K562 (cell line): ENCODE measurements around the gene CNP. TPM values are rescaled to one million over a fixed set of nuclear protein-coding genes. Genes with fewer than 3 reads are reported as not detected.

Experiments
- ATAC-seq: fragments of 200-7000 bp; cut with Tn5 transposase; 3 replicates; pipeline ENCODE4 v1.9.1; 2020; ENCODE audit warnings: moderate library complexity
- BruUV-seq: library from RNA; stranded (reverse); fragments of 400-500 nt; replicated peaks from 2 replicates; lab custom pipeline; 2021; lab: Mats Ljungman, UMichigan
- CTCF ChIA-PET: fragments of 300-600 bp; formaldehyde crosslinking; extraction: SDS; loops from one replicate; lab custom pipeline; 2021; ENCODE audit warnings: low intra/inter-chr PET ratio; lab: Yijun Ruan, JAX
- POLR2A ChIA-PET: fragments of 300-600, 350-650 bp; sonication (Branson Sonifier 250); formaldehyde crosslinking; extraction: SDS; loops from one replicate; lab custom pipeline; 2021; ENCODE audit warnings: antibody characterized with exemption, inconsistent platforms; lab: Yijun Ruan, JAX
- DNase-seq, 4 experiments: peaks; one replicate each; pipeline versions ENCODE4 v3.0.0 to v3.0.0-alpha.2; 2011 to 2018; ENCODE audit warnings: low spot score in 3 of 4, mixed read lengths in 3 of 4; ENCODE audit errors: extremely low read depth in 1 of 4
- FAIRE-seq: peaks from 2 replicates; lab custom pipeline; 2011; peaks lifted over from hg19 to GRCh38; lab: Jason Lieb, UNC
- H2AFZ ChIP-seq: 2 replicates; pipeline ENCODE4 v1.6.0; 2011; ENCODE audit warnings: low read depth, low read length, control low read depth, inconsistent platforms
- H3K27ac ChIP-seq: fragments of 200-600 bp; 3 replicates; pipeline ENCODE4 v1.8.0; 2011; ENCODE audit warnings: low read depth, mild to moderate bottlenecking, control low read depth, inconsistent platforms, low read length, moderate library complexity, mixed read lengths; ENCODE audit errors: extremely low read depth
- H3K27me3 ChIP-seq, 2 experiments: fragments of 300-600 bp in 1 of 2; 2 replicates in 1 of 2; 3 replicates in 1 of 2; pipeline versions ENCODE4 v1.6.0 to v1.8.0; 2011; ENCODE audit warnings: inconsistent platforms in 2 of 2, low read length in 2 of 2, mild to moderate bottlenecking in 1 of 2, mixed read lengths in 1 of 2, moderate library complexity in 1 of 2; ENCODE audit not compliant: control insufficient read depth in 2 of 2, insufficient read depth in 2 of 2
- H3K36me3 ChIP-seq: fragments of 300-600 bp; 3 replicates; pipeline ENCODE4 v1.8.0; 2011; ENCODE audit warnings: mild to moderate bottlenecking, low read length, inconsistent platforms; ENCODE audit not compliant: control insufficient read depth, insufficient read depth
- H3K4me1 ChIP-seq, 2 experiments: fragments of 200-600 bp in 1 of 2; replicated peaks in 1 of 2; 2 replicates in 1 of 2; 3 replicates in 1 of 2; pipeline versions ENCODE4 v1.5.1 to v1.8.0; 2011; ENCODE audit warnings: inconsistent platforms in 2 of 2, low read length in 2 of 2, mild to moderate bottlenecking in 1 of 2, mixed read lengths in 1 of 2, moderate library complexity in 1 of 2; ENCODE audit not compliant: control insufficient read depth in 2 of 2, insufficient read depth in 2 of 2
- H3K4me2 ChIP-seq: 2 replicates; pipeline ENCODE4 v1.6.1; 2011; ENCODE audit warnings: low read length, control low read depth, inconsistent platforms, mixed read lengths; ENCODE audit not compliant: insufficient read depth
- H3K4me3 ChIP-seq: fragments of 200-600 bp; sonication (generic), shearing (Covaris generic); 2 replicates; pipeline ENCODE4 v1.5.1; 2016; ENCODE audit warnings: control low read depth, inconsistent platforms
- H3K79me2 ChIP-seq: fragments of 200-600 bp; 3 replicates; pipeline ENCODE4 v1.8.0; 2011; ENCODE audit warnings: low read length, inconsistent platforms; ENCODE audit not compliant: control insufficient read depth, insufficient read depth
- H3K9ac ChIP-seq, 2 experiments: 2 replicates each; pipeline versions ENCODE4 v1.6.0 to v1.6.1; 2011; ENCODE audit warnings: low read depth in 2 of 2, low read length in 2 of 2, control low read depth in 1 of 2, inconsistent platforms in 1 of 2, mild to moderate bottlenecking in 1 of 2, mixed read lengths in 1 of 2; ENCODE audit not compliant: insufficient read depth in 1 of 2
- H3K9me1 ChIP-seq: one replicate; pipeline ENCODE4 v1.6.0; 2011; ENCODE audit warnings: inconsistent platforms, mild to moderate bottlenecking, low read length, moderate library complexity; ENCODE audit not compliant: control insufficient read depth, insufficient read depth
- H3K9me3 ChIP-seq: replicated peaks from 2 replicates; pipeline ENCODE4 v1.5.1; 2011; ENCODE audit warnings: low read depth, low read length, inconsistent platforms; ENCODE audit not compliant: control insufficient read depth, insufficient read depth
- H4K20me1 ChIP-seq: replicated peaks from 2 replicates; pipeline ENCODE4 v1.6.1; 2011; ENCODE audit warnings: low read length, inconsistent platforms, mixed read lengths; ENCODE audit not compliant: control insufficient read depth, insufficient read depth
- CCNT2 ChIP-seq: IDR thresholded peaks from 2 replicates; pipeline ENCODE4 v1.6.1; 2011; ENCODE audit warnings: borderline replicate concordance, low read depth, mild to moderate bottlenecking, moderate library complexity, mixed read lengths, low read length; ENCODE audit not compliant: insufficient read length; ENCODE audit errors: extremely low read depth
- CHD1 ChIP-seq: fragments of 200-600 bp; sonication (generic); IDR thresholded peaks from one replicate; pipeline ENCODE4 v1.6.1; 2012; ENCODE audit warnings: mild to moderate bottlenecking, moderate library complexity, low read length, inconsistent platforms
- CREBBP ChIP-seq: IDR thresholded peaks from one replicate; pipeline ENCODE4 v1.6.1; 2012; ENCODE audit warnings: low read depth, mild to moderate bottlenecking, control low read depth, inconsistent platforms, low read length
- ETV5 ChIP-seq: sonication (generic); formaldehyde crosslinking; IDR thresholded peaks from 2 replicates; pipeline ENCODE4 v1.4.0; 2020; ENCODE audit warnings: low read depth, mild to moderate bottlenecking, missing genetic modification reagents
- PCBP1 ChIP-seq: fragments of 200-400 bp; formaldehyde crosslinking; IDR thresholded peaks from 2 replicates; pipeline ENCODE4 v1.6.1; 2018; ENCODE audit warnings: mild to moderate bottlenecking, low read depth, low read length; ENCODE audit not compliant: poor library complexity, severe bottlenecking
- PRMT5 ChIP-seq: sonication (generic); formaldehyde crosslinking; IDR thresholded peaks from 2 replicates; pipeline ENCODE4 v1.5.0; 2020; ENCODE audit warnings: missing genetic modification reagents
- RBBP5 ChIP-seq: fragments of 200-600 bp; sonication (generic); IDR thresholded peaks from 2 replicates; pipeline ENCODE4 v1.6.1; 2012; ENCODE audit warnings: borderline replicate concordance, mild to moderate bottlenecking, low read length, control low read depth, inconsistent platforms; ENCODE audit not compliant: insufficient read depth, poor library complexity, severe bottlenecking
- RHOXF2B ChIP-seq: fragments of 250-450 bp; sonication (Bioruptor Pico); conservative IDR thresholded peaks from 2 replicates; pipeline ENCODE4 v1.5.1; 2021
- SETDB1 ChIP-seq: IDR thresholded peaks from one replicate; pipeline ENCODE4 v1.6.1; 2012; ENCODE audit warnings: low read length, control low read depth, inconsistent platforms
- SMAD1 ChIP-seq: fragments of 150-350 bp; IDR thresholded peaks from 2 replicates; pipeline ENCODE4 v1.6.1; 2014; ENCODE audit warnings: low read length, low read depth; ENCODE audit not compliant: partially characterized antibody
- SNRNP70 ChIP-seq: fragments of 200-400 bp; formaldehyde crosslinking; optimal IDR thresholded peaks from 2 replicates; pipeline ENCODE3; 2017; ENCODE audit warnings: low read depth, low read length
- ZKSCAN1 ChIP-seq: fragments of 150-350 bp; IDR thresholded peaks from 2 replicates; pipeline ENCODE4 v1.6.1; 2016; ENCODE audit warnings: low read depth, low read length
- ZNF121 ChIP-seq: sonication (generic); formaldehyde crosslinking; conservative IDR thresholded peaks from 2 replicates; pipeline ENCODE4 v1.8.0; 2022; ENCODE audit warnings: missing genetic modification reagents
- ZNF140 ChIP-seq: fragments of 250-450 bp; sonication (Bioruptor Pico); IDR thresholded peaks from 2 replicates; pipeline ENCODE4 v1.8.0; 2021; ENCODE audit warnings: moderate library complexity, mild to moderate bottlenecking, inconsistent platforms
- ZNF280A ChIP-seq: fragments of 450-650 bp; IDR thresholded peaks from 2 replicates; pipeline ENCODE4 v1.6.1; 2018; ENCODE audit warnings: mild to moderate bottlenecking, low read depth; ENCODE audit not compliant: partially characterized antibody
- ZNF551 ChIP-seq: fragments of 250-450 bp; sonication (Bioruptor Pico); IDR thresholded peaks from 2 replicates; pipeline ENCODE4 v1.5.0; 2021; ENCODE audit warnings: mild to moderate bottlenecking, moderate library complexity
- WGBS: fragments of 100-300 bp; shearing (Covaris generic); methylation state at CpG from one replicate; pipeline ENCODE4 v1.1.6; 2016; ENCODE audit warnings: low coverage, mixed read lengths; ENCODE audit not compliant: insufficient coverage; ENCODE audit errors: missing lambda C conversion rate; 5-methylcytosine and 5-hydroxymethylcytosine counted together
- in situ Hi-C: fragments of 300-500 bp; cut with MboI; formaldehyde crosslinking; loops from 4 replicates; pipeline ENCODE4 v1.15.0; 2018; ENCODE audit warnings: inconsistent platforms, mixed read lengths
- intact Hi-C: fragments of 100-400 bp; cut with micrococcal nuclease; formaldehyde crosslinking; loops from 2 replicates; pipeline ENCODE4 v1.14.2; 2022
- polyA plus RNA-seq, 8 experiments: library from polyadenylated mRNA; depleted of rRNA in 4 of 8; stranded (reverse) in 5 of 8; unstranded in 3 of 8; fragments of >200 nt; fragmentation: Nextera tagmentation in 2 of 8; fragmentation: Illumina TruSeq in 1 of 8; extraction: Ambion mirVana in 2 of 8; extraction: Trizol in 1 of 8; gene quantifications; 2 replicates each; pipeline versions ENCODE4 v1.2.1 to v1.2.3, GENCODE V29; 2011 to 2014; ENCODE audit warnings: inconsistent platforms in 1 of 8, missing spikeins in 1 of 8
- total RNA-seq, 7 experiments: library from RNA; depleted of rRNA in 6 of 7; stranded (reverse); fragments of >200 nt in 6 of 7; fragmentation: Illumina TruSeq in 2 of 7; extraction: Trizol in 2 of 7; gene quantifications; 2 replicates each; pipeline versions ENCODE4 v1.2.1 to v1.2.3, GENCODE V29; 2011 to 2021; ENCODE audit warnings: low replicate concordance in 1 of 7
- TF ChIP-seq, protein P1 (sequence below), 2 experiments: IDR thresholded peaks in 1 of 2; conservative IDR thresholded peaks in 1 of 2; 2 replicates each; pipeline ENCODE4 v1.6.1; 2016; ENCODE audit warnings: low read depth in 2 of 2, mild to moderate bottlenecking in 1 of 2, missing compliant biosample characterization in 1 of 2, missing genetic modification characterization in 1 of 2, moderate library complexity in 1 of 2

CNP gene
- total and polyA plus RNA-seq, 9 of the 15 experiments (the other 6 are each of a cell fraction or from before 2014, with no cell fraction given), result 1.7 to 52.0 (median 29.1) TPM

DNA sequence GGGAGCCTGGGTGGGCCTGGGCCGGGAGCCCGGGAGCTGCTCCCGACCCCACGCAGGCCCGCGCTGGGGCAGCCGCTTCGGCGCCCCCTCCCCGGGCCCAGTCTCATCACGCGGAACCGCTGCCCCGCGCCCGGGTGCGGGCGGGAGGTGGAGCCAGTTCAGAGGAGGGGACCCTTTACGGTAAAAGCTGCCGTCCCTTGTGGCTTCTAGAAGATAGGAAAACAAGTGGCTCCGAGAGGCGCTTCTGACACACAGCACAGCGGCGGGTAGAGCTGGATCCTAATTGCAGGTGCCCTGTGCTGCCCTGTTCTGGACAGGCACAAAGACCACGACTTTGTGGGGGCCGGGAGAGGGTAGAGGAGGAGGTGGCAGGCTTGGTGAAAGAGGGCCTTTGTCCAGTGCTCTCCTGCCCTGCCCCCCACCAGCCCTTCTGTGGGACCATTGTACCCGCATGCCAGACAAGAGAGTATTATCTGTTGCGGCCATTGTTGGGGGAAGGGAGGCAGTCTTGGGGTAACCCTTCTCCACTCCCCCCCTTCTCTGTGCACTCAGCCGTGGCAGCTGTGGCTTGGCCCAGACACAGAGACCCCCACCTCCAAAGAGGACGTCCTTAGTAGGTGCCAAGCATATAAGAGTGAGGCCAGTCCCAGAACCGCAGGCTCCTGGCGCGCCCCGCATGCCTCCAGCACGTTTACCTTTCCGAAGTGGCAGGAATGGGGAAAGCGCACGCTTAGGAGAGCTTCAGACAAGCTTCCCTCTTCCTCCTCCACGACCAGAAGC, 736 bp downstream of the CNP start:
- WGBS, result 14% methylated on average over 15 of the region's 39 CpGs
- Histone ChIP-seq H3K9me1 (peaks cover 3% of the 10 kb centered on the region), H3K9ac (peak overlapping the region; percentile 88 to 93), H3K79me2 (peaks cover 16% of the 10 kb centered on the region), H4K20me1 (no peaks in the 10 kb centered on the region; the same call in 1 of the 2 replicates), H3K4me2 (peak overlapping the region; percentile 96), H3K27me3 (no peaks in the 10 kb centered on the region), H3K4me1 (peaks cover 10 to 37% of the 10 kb centered on the region in 2 experiments; a peak in 4 of 5 replicates), H3K9me3 (no peaks in the 10 kb centered on the region; the same call in 1 of the 2 replicates), H2AFZ (peak overlapping the region; percentile 85), H3K36me3 (peaks cover 34% of the 10 kb centered on the region; the same call in 2 of the 3 replicates), H3K27ac (peak overlapping the region; percentile 83), H3K4me3 (peak overlapping the region; percentile 95)
- peak; percentile 46 to 76 (median 60) for DNase-seq
- CTCF ChIA-PET, result no interaction called here
- intact Hi-C loops, result loop anchor here (5.0 kb wide), 1 partner anchor 60 kb away; no protein-coding TSS in a partner anchor
- POLR2A ChIA-PET, result interaction anchor here (0.7 to 4.6 kb wide), 10 partner anchors 8 to 493 kb away, joined by 3 to 28 read pairs (median 4); partner anchors contain the start of genes ACLY, GHDC and ODAD4
- no TSS peak for BruUV-seq
- no peak for FAIRE-seq
- ATAC-seq, result peak; percentile 24
- in situ Hi-C loops, result no loop called here
- no peak for TF ChIP-seq SETDB1
- no peak for TF ChIP-seq SNRNP70
- TF ChIP-seq PCBP1, result peak; percentile 7
- TF ChIP-seq ETV5 (CRISPR knock-in tag), result no peak
- 0 out of 2 replicates have a peak, but pooled peaks have one; percentile 30 for TF ChIP-seq RHOXF2B (CRISPR knock-in tag)
- TF ChIP-seq SMAD1, result no peak
- no peak for TF ChIP-seq CHD1
- TF ChIP-seq CCNT2, result peak; percentile 13
- no peak for TF ChIP-seq ZNF140 (CRISPR knock-in tag)
- no peak for TF ChIP-seq ZKSCAN1
- TF ChIP-seq CREBBP, result no peak
- no peak for TF ChIP-seq PRMT5 (CRISPR knock-in tag)
- TF ChIP-seq ZNF121 (CRISPR knock-in tag), result peak; percentile 99
- TF ChIP-seq RBBP5, result peak; percentile 21
- TF ChIP-seq ZNF551 (CRISPR knock-in tag), result no peak
- TF ChIP-seq, protein P1, sequence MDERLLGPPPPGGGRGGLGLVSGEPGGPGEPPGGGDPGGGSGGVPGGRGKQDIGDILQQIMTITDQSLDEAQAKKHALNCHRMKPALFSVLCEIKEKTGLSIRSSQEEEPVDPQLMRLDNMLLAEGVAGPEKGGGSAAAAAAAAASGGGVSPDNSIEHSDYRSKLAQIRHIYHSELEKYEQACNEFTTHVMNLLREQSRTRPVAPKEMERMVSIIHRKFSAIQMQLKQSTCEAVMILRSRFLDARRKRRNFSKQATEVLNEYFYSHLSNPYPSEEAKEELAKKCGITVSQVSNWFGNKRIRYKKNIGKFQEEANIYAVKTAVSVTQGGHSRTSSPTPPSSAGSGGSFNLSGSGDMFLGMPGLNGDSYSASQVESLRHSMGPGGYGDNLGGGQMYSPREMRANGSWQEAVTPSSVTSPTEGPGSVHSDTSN (CRISPR knock-in tag; IDR thresholded peaks at IDR 0.05; ENCODE audit: low read depth), result no peak
- TF ChIP-seq, protein P1 (tag; conservative IDR thresholded peaks at IDR 0.05; ENCODE audit: low read depth), result no peak
- TF ChIP-seq ZNF280A, result no peak
